Spleen (tissue), 11 donors: ENCODE measurements around the gene MBIP. TPM values are rescaled to one million over a fixed set of nuclear protein-coding genes. Genes with fewer than 3 reads are reported as not detected.

ENCODE experiments used
- DNase-seq: peaks from one replicate; pipeline ENCODE4 v3.0.0-alpha.2; 2020
- H3K27ac ChIP-seq, 8 donors: fragments of 200-600 bp; sonication (generic) in 7 of 8; 1 replicate in 4 of 8; 2 replicates in 4 of 8; pipeline versions ENCODE4 v1.5.0 to v1.8.0; 2016 to 2021; ENCODE audit warnings: inconsistent platforms in 4 of 8, mild to moderate bottlenecking in 4 of 8, moderate library complexity in 1 of 8
- H3K27me3 ChIP-seq, 7 donors: fragments of 200-600 bp; sonication (generic) in 6 of 7; replicated peaks in 1 of 7; 1 replicate in 4 of 7; 2 replicates in 3 of 7; pipeline versions ENCODE4 v1.5.0 to v1.8.0; 2016 to 2021; ENCODE audit warnings: inconsistent platforms in 3 of 7, mild to moderate bottlenecking in 1 of 7
- H3K36me3 ChIP-seq, 6 donors: fragments of 200-600 bp; sonication (generic) in 5 of 6; 1 replicate in 4 of 6; 2 replicates in 2 of 6; pipeline versions ENCODE4 v1.5.0 to v1.8.0; 2016 to 2021; ENCODE audit warnings: inconsistent platforms in 2 of 6
- H3K4me1 ChIP-seq, 6 donors: fragments of 200-600 bp; sonication (generic) in 5 of 6; 1 replicate in 3 of 6; 2 replicates in 3 of 6; pipeline versions ENCODE4 v1.5.0 to v1.8.0; 2016 to 2021; ENCODE audit warnings: inconsistent platforms in 3 of 6
- H3K4me3 ChIP-seq, 8 donors: fragments of 200-600 bp; sonication (generic) in 7 of 8; 1 replicate in 4 of 8; 2 replicates in 4 of 8; pipeline versions ENCODE4 v1.5.0 to v1.8.0; 2016 to 2021; ENCODE audit warnings: inconsistent platforms in 4 of 8, mild to moderate bottlenecking in 4 of 8, moderate library complexity in 2 of 8
- H3K9me3 ChIP-seq, 8 donors: fragments of 200-600 bp; sonication (generic) in 7 of 8; 1 replicate in 4 of 8; 2 replicates in 4 of 8; pipeline versions ENCODE4 v1.5.0 to v1.8.0; 2016 to 2021; ENCODE audit warnings: inconsistent platforms in 4 of 8
- POLR2A ChIP-seq, 3 donors: fragments of 450-650 bp; IDR thresholded peaks; one replicate each; pipeline ENCODE4 v1.5.1; 2017; ENCODE audit warnings: antibody characterized with exemption in 3 of 3, mild to moderate bottlenecking in 1 of 3
- POLR2AphosphoS5 ChIP-seq, 3 donors: sonication (generic); formaldehyde crosslinking; IDR thresholded peaks; one replicate each; pipeline ENCODE4 v1.5.1; 2017; ENCODE audit warnings: antibody characterized with exemption in 3 of 3
- WGBS, 5 donors: extraction: QIAGEN DNeasy Blood & Tissue Kit in 3 of 5; methylation state at CpG; one replicate each; pipeline versions ENCODE4 v1.1.5 to v1.1.7; 2013 to 2018; 5-methylcytosine and 5-hydroxymethylcytosine counted together
- intact Hi-C: fragments of 100-400 bp; cut with DNase I; formaldehyde crosslinking; loops from one replicate; pipeline ENCODE4 v1.15.0; 2023; ENCODE audit warnings: low total_unique reads
- polyA plus RNA-seq, 3 donors: library from polyadenylated mRNA; stranded (reverse); fragments of 200-250 nt; gene quantifications; one replicate each; pipeline ENCODE4 v1.2.1, GENCODE V29; 2013
- total RNA-seq, 7 donors: library from RNA; depleted of rRNA in 3 of 7; stranded (reverse); fragments of >200 nt in 3 of 7; fragmentation: NEBNext Ultra II Directional in 4 of 7; extraction: Animal tissue kit (Norgen Biotek cat#: 25700) in 4 of 7; gene quantifications; one replicate each; pipeline versions ENCODE4 v1.1.0 to v1.2.1, GENCODE V29; 2016 to 2021
- TF ChIP-seq, protein P1 (sequence below), 11 experiments: fragments of 200-600 bp in 7 of 11; fragments of 450-650 bp in 4 of 11; sonication (generic) in 4 of 11; IDR thresholded peaks in 8 of 11; conservative IDR thresholded peaks in 3 of 11; 1 replicate in 7 of 11; 2 replicates in 4 of 11; pipeline versions ENCODE4 v1.4.0 to v1.8.0; 2016 to 2021; ENCODE audit warnings: antibody characterized with exemption in 11 of 11, inconsistent platforms in 4 of 11, mild to moderate bottlenecking in 1 of 11
- donor health status: healthy with polysubstance abuse.
- donor health status: DM: no; HTN: no; CAD: no; lungs with moderate emphysema.
- donor health status: DM: no; HTN: no; CAD: no.
- donor health status: Bipolar disorder and iron deficiency.
- donor health status: healthy.
- donor health status: DM: no; HTN: no; CAD: no.
- donor health status: DM: yes; HTN: yes; CAD: no.

MBIP gene
- total and polyA plus RNA-seq, 10 donors = 13.2 to 23.8 (median 15.5) TPM

DNA sequence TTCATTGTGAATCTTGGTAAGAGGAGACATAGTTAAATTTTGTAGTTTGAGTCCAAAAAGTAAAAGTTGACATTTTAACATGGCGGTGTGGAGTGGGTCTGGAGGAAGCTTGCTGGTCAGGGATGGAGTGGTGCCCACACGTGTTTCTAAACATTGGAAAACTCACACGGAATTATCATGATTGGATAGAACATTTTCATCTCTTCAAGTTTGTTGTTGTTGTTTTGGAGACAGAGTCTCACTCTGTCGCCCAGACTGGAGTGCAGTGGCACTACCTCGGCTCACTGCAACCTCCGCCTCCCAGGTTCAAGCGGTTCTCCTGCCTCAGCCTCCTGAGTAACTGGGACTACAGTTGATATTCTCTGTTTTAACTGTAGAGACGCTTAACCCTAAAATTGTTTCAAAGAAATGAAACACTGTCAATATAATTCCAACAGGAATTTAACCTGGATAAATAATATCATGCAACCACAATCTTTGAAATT, 502 bp upstream of the MBIP start:
- Histone ChIP-seq H3K4me3 (peak overlapping the region; percentile 71 to 90 (median 82)), H3K27me3 (peaks cover 0 to 24% (median 0%) of the 10 kb centered on the region in 7 donors), H3K27ac (peak overlapping the region in 7 of 8 donors; percentile 5 to 84 (median 79)), H3K9me3 (no peaks in the 10 kb centered on the region), H3K4me1 (peaks cover 9 to 44% (median 23%) of the 10 kb centered on the region in 6 donors), H3K36me3 (no peaks in the 10 kb centered on the region)
- TF ChIP-seq POLR2AphosphoS5 (IDR thresholded peaks at IDR 0.05) (no peak), POLR2A (IDR thresholded peaks at IDR 0.05) (no peak)
- TF ChIP-seq, protein P1, sequence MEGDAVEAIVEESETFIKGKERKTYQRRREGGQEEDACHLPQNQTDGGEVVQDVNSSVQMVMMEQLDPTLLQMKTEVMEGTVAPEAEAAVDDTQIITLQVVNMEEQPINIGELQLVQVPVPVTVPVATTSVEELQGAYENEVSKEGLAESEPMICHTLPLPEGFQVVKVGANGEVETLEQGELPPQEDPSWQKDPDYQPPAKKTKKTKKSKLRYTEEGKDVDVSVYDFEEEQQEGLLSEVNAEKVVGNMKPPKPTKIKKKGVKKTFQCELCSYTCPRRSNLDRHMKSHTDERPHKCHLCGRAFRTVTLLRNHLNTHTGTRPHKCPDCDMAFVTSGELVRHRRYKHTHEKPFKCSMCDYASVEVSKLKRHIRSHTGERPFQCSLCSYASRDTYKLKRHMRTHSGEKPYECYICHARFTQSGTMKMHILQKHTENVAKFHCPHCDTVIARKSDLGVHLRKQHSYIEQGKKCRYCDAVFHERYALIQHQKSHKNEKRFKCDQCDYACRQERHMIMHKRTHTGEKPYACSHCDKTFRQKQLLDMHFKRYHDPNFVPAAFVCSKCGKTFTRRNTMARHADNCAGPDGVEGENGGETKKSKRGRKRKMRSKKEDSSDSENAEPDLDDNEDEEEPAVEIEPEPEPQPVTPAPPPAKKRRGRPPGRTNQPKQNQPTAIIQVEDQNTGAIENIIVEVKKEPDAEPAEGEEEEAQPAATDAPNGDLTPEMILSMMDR (IDR thresholded peaks at IDR 0.05 in 8 of 11, conservative IDR thresholded peaks at IDR 0.05 in 3 of 11) = no peak
- intact Hi-C loops = no loop called here
- 70 to 81% (median 74%) methylated on average over 8 of the region's 8 CpGs for WGBS, 5 donors
- peak; percentile 65 for DNase-seq

DNA sequence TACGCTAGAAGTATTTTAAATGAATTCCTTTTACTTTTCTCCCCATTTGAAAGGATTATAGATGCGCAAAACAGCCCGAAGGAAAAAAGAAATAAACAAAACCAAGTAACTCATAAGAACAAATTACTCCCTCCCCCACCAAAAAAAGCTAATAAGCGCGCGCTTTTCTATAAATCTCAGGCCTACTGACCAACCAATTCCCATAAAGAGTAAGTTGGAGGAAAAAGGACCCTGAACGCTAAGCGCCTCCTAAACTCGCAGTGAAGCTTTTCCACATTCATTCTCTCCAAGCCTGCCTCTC, 588 bp downstream of the MBIP start:
- no peak for TF ChIP-seq POLR2A (IDR thresholded peaks at IDR 0.05)
- TF ChIP-seq POLR2AphosphoS5 (IDR thresholded peaks at IDR 0.05) = no peak
- TF ChIP-seq, protein P1 (IDR thresholded peaks at IDR 0.05 in 8 of 11, conservative IDR thresholded peaks at IDR 0.05 in 3 of 11) = no peak
- Histone ChIP-seq H3K36me3 (no peaks in the 10 kb centered on the region), H3K4me3 (peak overlapping the region; percentile 71 to 90 (median 82)), H3K9me3 (no peaks in the 10 kb centered on the region), H3K27me3 (peaks cover 0 to 15% (median 0%) of the 10 kb centered on the region in 7 donors), H3K27ac (peak overlapping the region; percentile 5 to 84 (median 78)), H3K4me1 (peaks cover 9 to 50% (median 23%) of the 10 kb centered on the region in 6 donors)
- WGBS, 5 donors = 0 to 2% (median 1%) methylated on average over 9 of the region's 9 CpGs
- intact Hi-C loops = no loop called here
- no peak for DNase-seq

DNA sequence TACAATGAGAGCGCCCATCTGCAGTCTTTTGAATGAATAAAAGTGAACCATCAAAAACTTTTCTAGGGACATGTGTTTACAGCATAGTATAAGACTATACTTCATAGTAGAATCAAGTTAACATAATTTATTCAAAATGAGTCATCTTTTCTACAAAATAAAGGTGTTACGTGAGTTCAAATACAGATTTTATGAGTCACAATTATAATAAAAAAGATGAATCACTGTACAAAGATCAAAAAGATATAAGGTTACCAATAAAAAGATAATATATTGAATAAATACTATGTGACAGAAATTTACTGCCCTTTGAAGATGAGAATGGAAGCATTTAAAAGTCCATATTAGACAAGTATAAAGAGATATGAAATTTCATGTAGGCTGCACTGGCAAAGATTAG, 2.8 kb downstream of the MBIP start:
- Histone ChIP-seq H3K27me3 (no peaks in the 10 kb centered on the region), H3K27ac (no peak overlapping the region), H3K36me3 (peaks cover 0 to 19% (median 6%) of the 10 kb centered on the region in 6 donors), H3K4me1 (peaks cover 9 to 50% (median 23%) of the 10 kb centered on the region in 6 donors), H3K9me3 (no peaks in the 10 kb centered on the region), H3K4me3 (no peak overlapping the region)
- DNase-seq = no peak
- TF ChIP-seq POLR2A (IDR thresholded peaks at IDR 0.05) (no peak), POLR2AphosphoS5 (IDR thresholded peaks at IDR 0.05) (no peak)
- TF ChIP-seq, protein P1 (IDR thresholded peaks at IDR 0.05 in 8 of 11, conservative IDR thresholded peaks at IDR 0.05 in 3 of 11) = no peak
- WGBS, 5 donors = 76 to 91% (median 84%) methylated on average over 2 of the region's 2 CpGs
- intact Hi-C loops = no loop called here

DNA sequence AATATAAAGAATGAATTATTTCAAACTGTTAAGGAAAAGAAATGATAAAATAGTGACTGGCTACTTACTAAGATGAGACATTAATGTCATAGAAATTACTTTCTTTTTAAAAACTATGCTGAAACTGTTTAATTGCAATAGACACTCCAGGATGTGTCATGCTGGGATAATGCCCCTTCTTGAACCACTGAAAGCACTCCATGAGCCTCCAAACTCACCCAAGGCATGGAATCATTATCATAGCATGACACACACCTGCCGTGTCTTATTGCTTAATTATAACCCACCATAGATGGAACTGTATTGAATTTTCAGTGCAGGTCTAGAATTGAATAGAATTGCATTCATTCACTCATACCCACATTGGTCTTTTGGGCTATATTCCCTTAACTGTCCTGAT, 4.3 kb downstream of the MBIP start:
- no peak overlapping the region for H3K4me3 ChIP-seq
- H3K27ac ChIP-seq = no peak overlapping the region
- DNase-seq = no peak
- intact Hi-C loops = no loop called here
- peaks cover 9 to 49% (median 23%) of the 10 kb centered on the region in 6 donors for H3K4me1 ChIP-seq
- no peaks in the 10 kb centered on the region for H3K9me3 ChIP-seq
- peaks cover 0 to 33% (median 11%) of the 10 kb centered on the region in 6 donors for H3K36me3 ChIP-seq
- WGBS, 5 donors = 73 to 94% (median 86%) methylated on average over 1 of the region's 1 CpG
- H3K27me3 ChIP-seq = no peaks in the 10 kb centered on the region
- TF ChIP-seq POLR2A (IDR thresholded peaks at IDR 0.05) (no peak), POLR2AphosphoS5 (IDR thresholded peaks at IDR 0.05) (no peak)
